Measurements from ENCODE around the gene UGDH. TPM values are rescaled to one million over a fixed set of nuclear protein-coding genes. Genes with fewer than 3 reads are reported as not detected.

UGDH gene
- total RNA-seq, 1 experiment from 2014 or later: 104 TPM

DNA sequence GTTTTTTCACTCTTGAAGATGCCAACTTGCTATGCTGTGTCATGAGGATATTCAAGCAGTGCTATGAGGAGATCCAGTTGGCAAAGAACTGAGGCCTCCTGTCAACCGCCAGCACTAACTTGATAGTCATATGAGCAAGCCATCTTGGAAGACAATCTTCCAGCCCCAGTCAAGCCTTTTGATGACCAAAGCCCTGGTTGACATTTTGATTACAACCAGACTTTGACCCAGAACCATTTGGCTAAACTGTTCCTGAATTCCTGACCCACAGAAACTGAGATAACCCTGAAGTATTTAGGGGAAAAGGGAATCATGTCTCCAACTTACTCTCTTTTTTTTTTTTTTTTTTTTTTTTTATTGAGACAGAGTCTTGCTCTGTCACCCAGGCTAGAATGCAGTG, 32.9 kb downstream of the UGDH start:
- H4K5ac ChIP-seq (ENCODE audit: insufficient read length, low read depth, low read length): no peak overlapping the region
- no peaks in the 10 kb centered on the region for H3K27me3 ChIP-seq (ENCODE audit: insufficient read depth, low read length)
- no peaks in the 10 kb centered on the region for H3K4me1 ChIP-seq (ENCODE audit: insufficient read depth, low read length)
- H3K79me1 ChIP-seq (ENCODE audit: insufficient read depth, low read depth, low read length, poor library complexity, severe bottlenecking): no peaks in the 10 kb centered on the region
- no peak overlapping the region for H3K14ac ChIP-seq (ENCODE audit: insufficient read depth, low read length)
- H3K9ac ChIP-seq (ENCODE audit: extremely low read depth, insufficient read length, low read length): no peak overlapping the region
- no peak overlapping the region for H3T11ph ChIP-seq (ENCODE audit: low read length)
- H4K20me1 ChIP-seq (ENCODE audit: control insufficient read depth, insufficient read depth, insufficient read length): no peaks in the 10 kb centered on the region
- H3K79me2 ChIP-seq (ENCODE audit: insufficient read depth, low read length): no peaks in the 10 kb centered on the region
- no peak overlapping the region for H3K4me2 ChIP-seq (ENCODE audit: insufficient read depth, insufficient read length, low read length)
- no peak overlapping the region for H3K27ac Mint-ChIP-seq
- no peak overlapping the region for H2BK20ac ChIP-seq (ENCODE audit: low read depth, low read length, poor library complexity, severe bottlenecking)
- no peak for DNase-seq
- no peak overlapping the region for H3K18ac ChIP-seq (ENCODE audit: insufficient read length, low read depth, low read length)
- no peak overlapping the region for H3K56ac ChIP-seq (ENCODE audit: insufficient read length, low read depth, low read length)
- no peak overlapping the region for H2BK12ac ChIP-seq (ENCODE audit: insufficient read length, low read depth, low read length)
- H3K36me3 Mint-ChIP-seq (ENCODE audit: insufficient read depth in 1 of 3, low read depth in 3 of 3): peaks cover 0 to 11% (median 4%) of the 10 kb centered on the region in 3 experiments; a peak in 4 of 7 replicates
- no peak overlapping the region for H2BK5ac ChIP-seq (ENCODE audit: insufficient read length, low read length)
- H2BK15ac ChIP-seq (ENCODE audit: low read depth, low read length): no peak overlapping the region
- H3K27me3 Mint-ChIP-seq (ENCODE audit: low read depth): no peaks in the 10 kb centered on the region
- no peak overlapping the region for H2AK5ac ChIP-seq (ENCODE audit: insufficient read length, low read length)
- no peak overlapping the region for H2BK120ac ChIP-seq (ENCODE audit: low read depth, low read length, poor library complexity, severe bottlenecking)
- no peaks in the 10 kb centered on the region for H3K4me1 Mint-ChIP-seq
- H3K23ac ChIP-seq (ENCODE audit: insufficient read length, low read depth, low read length): no peak overlapping the region
- H3K23me2 ChIP-seq (ENCODE audit: insufficient read length, low read depth, low read length, poor library complexity, severe bottlenecking): no peaks in the 10 kb centered on the region
- no peak overlapping the region for H4K8ac ChIP-seq (replicated peaks; ENCODE audit: insufficient read length, low read depth, low read length)
- H3K27ac ChIP-seq (ENCODE audit: insufficient read length, low read depth, low read length): no peak overlapping the region
- no peak overlapping the region for H3K4ac ChIP-seq (ENCODE audit: low read depth, low read length)
- TF ChIP-seq, protein P1, sequence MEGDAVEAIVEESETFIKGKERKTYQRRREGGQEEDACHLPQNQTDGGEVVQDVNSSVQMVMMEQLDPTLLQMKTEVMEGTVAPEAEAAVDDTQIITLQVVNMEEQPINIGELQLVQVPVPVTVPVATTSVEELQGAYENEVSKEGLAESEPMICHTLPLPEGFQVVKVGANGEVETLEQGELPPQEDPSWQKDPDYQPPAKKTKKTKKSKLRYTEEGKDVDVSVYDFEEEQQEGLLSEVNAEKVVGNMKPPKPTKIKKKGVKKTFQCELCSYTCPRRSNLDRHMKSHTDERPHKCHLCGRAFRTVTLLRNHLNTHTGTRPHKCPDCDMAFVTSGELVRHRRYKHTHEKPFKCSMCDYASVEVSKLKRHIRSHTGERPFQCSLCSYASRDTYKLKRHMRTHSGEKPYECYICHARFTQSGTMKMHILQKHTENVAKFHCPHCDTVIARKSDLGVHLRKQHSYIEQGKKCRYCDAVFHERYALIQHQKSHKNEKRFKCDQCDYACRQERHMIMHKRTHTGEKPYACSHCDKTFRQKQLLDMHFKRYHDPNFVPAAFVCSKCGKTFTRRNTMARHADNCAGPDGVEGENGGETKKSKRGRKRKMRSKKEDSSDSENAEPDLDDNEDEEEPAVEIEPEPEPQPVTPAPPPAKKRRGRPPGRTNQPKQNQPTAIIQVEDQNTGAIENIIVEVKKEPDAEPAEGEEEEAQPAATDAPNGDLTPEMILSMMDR (conservative IDR thresholded peaks at IDR 0.05): no peak
- H3K9me3 Mint-ChIP-seq: no peaks in the 10 kb centered on the region
- no peak overlapping the region for H3K4me3 Mint-ChIP-seq
- H3K9me3 ChIP-seq (ENCODE audit: control insufficient read depth, low read depth, low read length): no peaks in the 10 kb centered on the region
- H2AFZ ChIP-seq (ENCODE audit: low read length): no peak overlapping the region
- whole genome bisulfite sequencing (ENCODE audit: extremely low coverage, insufficient read length, low lambda C conversion rate): no CpG with 5 or more reads among the region's 1 CpG
- H4K91ac ChIP-seq (ENCODE audit: insufficient read length, low read depth, low read length): no peak overlapping the region
